ENCODE measurements around the gene CES5A. TPM values are rescaled to one million over a fixed set of nuclear protein-coding genes. Genes with fewer than 3 reads are reported as not detected.

Gene CES5A
- total and polyA plus RNA-seq, 2 of the 8 experiments (the other 6 are each of a cell fraction or from before 2014, with no cell fraction given): not detected

DNA sequence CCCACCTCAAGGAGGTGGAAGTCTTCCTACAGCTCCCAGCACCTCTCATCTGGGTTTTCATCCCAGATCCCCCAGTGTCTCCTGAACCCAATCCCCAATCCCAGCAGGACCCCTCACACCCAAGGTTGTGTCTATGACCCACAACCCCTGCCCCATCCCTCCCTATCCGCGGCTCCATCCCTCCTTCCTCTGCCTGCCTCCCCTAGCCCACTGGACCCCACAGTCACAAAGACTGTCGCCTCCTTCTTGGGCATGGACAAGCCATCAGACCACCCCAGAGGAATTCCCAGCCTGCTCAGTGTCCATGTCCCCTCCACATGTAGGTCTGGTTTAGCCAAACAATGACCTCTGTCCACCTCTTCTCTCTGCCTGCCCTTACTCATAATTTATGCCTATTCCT, 54.6 kb downstream of the CES5A start:
- Histone ChIP-seq H4K5ac (ENCODE audit: insufficient read length, low read depth, low read length) (no peak overlapping the region), H4K91ac (replicated peaks; ENCODE audit: insufficient read length, low read length) (no peak overlapping the region), H3K27me3 (replicated peaks in 1 of 4; ENCODE audit: control insufficient read depth in 3 of 4, extremely low read depth in 1 of 4, insufficient read depth in 3 of 4, low read length in 3 of 4) (no peaks in the 10 kb centered on the region), H3K27ac (ENCODE audit: low read depth, low read length) (no peak overlapping the region), H3K9me3 (ENCODE audit: insufficient read depth in 2 of 2, low read depth in 1 of 2, low read length in 1 of 2) (no peaks in the 10 kb centered on the region), H3K4me3 (ENCODE audit: extremely low read depth in 1 of 4, insufficient read depth in 2 of 4, low read depth in 3 of 4, low read length in 4 of 4) (no peak overlapping the region), H2BK5ac (ENCODE audit: low read depth, low read length) (no peak overlapping the region), H3K36me3 (ENCODE audit: control insufficient read depth in 2 of 4, insufficient read depth in 4 of 4, low read length in 3 of 4) (no peaks in the 10 kb centered on the region), H2AK5ac (ENCODE audit: low read depth, low read length) (no peak overlapping the region), H3K14ac (ENCODE audit: insufficient read length) (no peak overlapping the region), H2BK15ac (ENCODE audit: low read length) (no peak overlapping the region), H2BK20ac (ENCODE audit: low read length) (no peak overlapping the region), H3K23me2 (ENCODE audit: low read depth, low read length) (no peaks in the 10 kb centered on the region; the same call in 1 of the 2 replicates), H3K23ac (ENCODE audit: insufficient read length) (no peak overlapping the region), H3K18ac (ENCODE audit: extremely low read depth, low read length) (no peak overlapping the region), H3K79me1 (ENCODE audit: low read depth, low read length) (no peaks in the 10 kb centered on the region), H3K79me2 (ENCODE audit: control insufficient read depth in 1 of 2, insufficient read depth in 2 of 2, low read length in 2 of 2) (no peaks in the 10 kb centered on the region), H4K8ac (ENCODE audit: extremely low read depth, insufficient read depth, low read length) (no peak overlapping the region), H3K9ac (replicated peaks in 1 of 4; ENCODE audit: extremely low read depth in 1 of 4, low read depth in 3 of 4, low read length in 3 of 4) (no peak overlapping the region), H3K4me2 (ENCODE audit: insufficient read depth in 1 of 2, low read depth in 2 of 2, low read length in 2 of 2) (no peak overlapping the region), H4K20me1 (replicated peaks in 1 of 2; ENCODE audit: control insufficient read depth in 1 of 2, insufficient read depth in 2 of 2, low read length in 2 of 2) (no peaks in the 10 kb centered on the region), H3K4me1 (replicated peaks in 1 of 4; ENCODE audit: control insufficient read depth in 3 of 4, insufficient read depth in 4 of 4, low read length in 3 of 4) (no peaks in the 10 kb centered on the region), H2BK12ac (ENCODE audit: low read depth, low read length) (no peak overlapping the region), H3K56ac (replicated peaks; ENCODE audit: insufficient read length, low read depth, low read length) (no peak overlapping the region), H2BK120ac (replicated peaks; ENCODE audit: low read depth, low read length) (no peak overlapping the region), H3K4ac (replicated peaks; ENCODE audit: insufficient read length, low read depth, low read length) (no peak overlapping the region), H2AFZ (ENCODE audit: low read length) (no peak overlapping the region)
- CTCF ChIA-PET (ENCODE audit: partially characterized antibody): no interaction called here
- TF ChIP-seq MAFK (IDR thresholded peaks at IDR 0.05; ENCODE audit: low read depth, low read length): no peak
- no peak for TF ChIP-seq TEAD4 (IDR thresholded peaks at IDR 0.05; ENCODE audit: low read depth, low read length)
- no peak for TF ChIP-seq NANOG (IDR thresholded peaks at IDR 0.05; ENCODE audit: insufficient read depth, low read depth, low read length, poor library complexity, severe bottlenecking)
- TF ChIP-seq EP300 (IDR thresholded peaks at IDR 0.05; ENCODE audit: borderline replicate concordance in 1 of 2, low read depth in 2 of 2, low read length in 2 of 2): no peak
- TF ChIP-seq CHD2 (IDR thresholded peaks at IDR 0.05; ENCODE audit: low read length): no peak
- no peak for DNase-seq (ENCODE audit: low read depth in 1 of 2, low spot score in 2 of 2)
- FAIRE-seq: no peak
- WGBS, 2 experiments (ENCODE audit: extremely low coverage in 1 of 2, insufficient coverage in 1 of 2, insufficient read length in 1 of 2, insufficient replicate concordance in 2 of 2, low coverage in 1 of 2, low lambda C conversion rate in 2 of 2, missing lambda C conversion rate in 1 of 2): 83% methylated on average over 3 of the region's 3 CpGs; no CpG with 5 or more reads in 1 of the 2 experiments
- POLR2A ChIA-PET (ENCODE audit: partially characterized antibody): no interaction called here

Measured in H1 (cell line).